GM12873 (cell line): ENCODE results near the gene RNF181.

ENCODE experiments used
- CTCF ChIP-seq: IDR thresholded peaks from 2 replicates; pipeline ENCODE4 v1.5.1; 2012; ENCODE audit warnings: low read depth, mild to moderate bottlenecking, moderate library complexity, low read length, control low read depth; ENCODE audit not compliant: insufficient read depth; ENCODE audit errors: missing control alignments

RNF181 gene

GRCh38 chr2:85578243-85579180, 17.0 kb upstream of the RNF181 start:
- TF ChIP-seq CTCF = no peak

- no peak for TF ChIP-seq CTCF
Measured at GRCh38 chr2:85579266-85579935, 16.1 kb upstream of the RNF181 start.

GRCh38 chr2:85580206-85580605, 15.3 kb upstream of the RNF181 start:
- no peak for TF ChIP-seq CTCF

- no peak for TF ChIP-seq CTCF
Measured at GRCh38 chr2:85582492-85582891, 13.1 kb upstream of the RNF181 start.

GRCh38 chr2:85583667-85584353, 11.7 kb upstream of the RNF181 start:
- no peak for TF ChIP-seq CTCF

- no peak for TF ChIP-seq CTCF
Measured at GRCh38 chr2:85584354-85584856, 11.1 kb upstream of the RNF181 start, which contains the start of gene VAMP5. TSS of gene VAMP5 (plus strand) at chr2:85584431. CDS start at chr2:85584491, 60 bp downstream.
